H7 (cell line): Measurements from ENCODE around the gene PJA1. TPM values are rescaled to one million over a fixed set of nuclear protein-coding genes. Genes with fewer than 3 reads are reported as not detected.

Source experiments
- DNase-seq: peaks from one replicate; pipeline ENCODE4 v3.0.0; 2012
- H3K27me3 ChIP-seq: 2 replicates; pipeline ENCODE4 v1.6.0; 2011; ENCODE audit warnings: mild to moderate bottlenecking, low read length; ENCODE audit not compliant: control insufficient read depth, insufficient read depth
- H3K36me3 ChIP-seq: replicated peaks from 2 replicates; pipeline ENCODE4 v1.5.1; 2011; ENCODE audit warnings: low read length; ENCODE audit not compliant: control insufficient read depth, insufficient read depth
- H3K4me3 ChIP-seq: 2 replicates; pipeline ENCODE4 v1.5.1; 2011; ENCODE audit warnings: low read depth, mild to moderate bottlenecking, control low read depth, low read length, moderate library complexity; ENCODE audit not compliant: insufficient read depth
- total RNA-seq: library from RNA; depleted of rRNA; stranded (reverse); fragments of >200 nt; shearing (Covaris generic); gene quantifications from 2 replicates; pipeline ENCODE4 v1.2.3, GENCODE V29; 2014

Gene PJA1
- total RNA-seq, 1 experiment from 2014 or later, result 110 TPM

DNA sequence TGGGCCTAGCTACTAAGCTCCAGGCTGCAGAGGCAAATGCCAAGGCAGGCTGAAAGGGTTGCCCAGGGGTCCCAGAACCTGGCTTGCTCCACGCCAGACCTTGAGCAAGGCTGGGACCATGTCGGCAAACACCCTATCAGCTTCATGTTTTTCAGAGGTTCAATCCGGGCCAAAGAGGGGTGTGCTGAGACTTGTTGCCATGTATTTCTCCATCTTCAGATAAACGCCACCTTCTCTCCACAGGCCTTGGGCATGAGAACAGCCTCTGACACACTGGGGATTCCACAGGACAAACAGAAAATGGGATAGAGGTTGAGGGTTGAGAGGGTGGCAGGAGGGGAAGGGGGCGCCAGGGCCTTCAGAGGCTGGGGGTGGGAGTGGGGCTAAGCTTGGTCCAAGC lies 8.6 kb downstream of the PJA1 start:
- Histone ChIP-seq H3K36me3 (peaks cover 4% of the 10 kb centered on the region; the same call in 1 of the 2 replicates), H3K4me3 (no peak overlapping the region), H3K27me3 (no peaks in the 10 kb centered on the region)
- DNase-seq, result no peak

DNA sequence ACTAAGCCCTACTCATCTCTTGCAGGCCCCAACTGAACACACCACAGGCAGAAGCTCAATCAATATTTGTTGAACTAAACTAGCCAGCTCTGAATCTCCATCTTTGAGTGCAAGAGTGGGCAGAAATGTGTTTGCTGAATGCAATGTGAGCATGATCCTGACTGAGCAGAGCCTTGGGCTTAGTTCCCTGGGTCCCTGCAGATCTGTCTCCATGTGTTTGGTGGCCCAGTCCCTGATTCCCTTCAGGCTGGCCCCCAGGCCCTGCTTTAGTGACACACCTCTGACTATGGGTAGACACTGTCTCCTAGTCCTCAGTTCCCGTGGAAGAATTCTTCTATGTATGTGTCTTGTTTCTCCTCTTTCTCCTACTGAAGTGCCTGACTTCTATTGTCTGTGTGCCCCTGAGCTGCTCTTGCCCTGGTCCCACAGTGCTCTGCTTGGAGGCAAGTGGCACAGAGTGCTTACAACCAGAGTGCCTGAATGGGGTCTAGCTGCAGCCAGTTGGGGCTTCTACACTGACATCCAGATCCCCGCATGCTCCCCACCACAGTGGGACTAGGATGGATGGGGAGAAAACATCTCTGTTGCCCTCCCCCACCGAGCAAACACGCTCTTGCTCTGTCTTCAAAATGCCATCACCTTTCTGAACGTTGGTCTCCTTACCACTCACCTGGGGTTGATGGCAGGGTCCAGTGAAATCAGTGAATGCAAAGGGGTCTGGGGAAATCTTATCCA lies 9.3 kb downstream of the PJA1 start:
- no peaks in the 10 kb centered on the region for H3K27me3 ChIP-seq
- H3K4me3 ChIP-seq, result no peak overlapping the region
- no peak for DNase-seq
- no peaks in the 10 kb centered on the region for H3K36me3 ChIP-seq

DNA sequence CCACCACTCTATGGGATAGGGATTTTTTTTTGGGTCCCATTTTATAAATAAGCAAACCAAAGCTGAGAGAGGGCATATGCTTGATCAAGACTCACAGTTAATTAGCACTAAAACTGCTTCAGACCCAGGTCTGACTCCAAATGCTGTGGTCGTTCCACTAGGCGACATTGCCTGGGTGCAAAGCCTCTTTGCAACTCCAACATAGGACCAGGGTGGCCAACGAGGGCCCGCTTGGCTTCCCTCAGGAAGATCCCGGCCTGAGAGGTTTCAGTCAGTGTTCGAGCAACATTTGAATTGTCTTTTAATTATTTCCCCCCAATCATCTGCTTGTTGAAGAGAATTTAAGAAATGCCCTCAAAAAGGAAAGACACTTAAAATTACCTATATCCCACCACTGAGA lies 11.2 kb downstream of the PJA1 start:
- no peaks in the 10 kb centered on the region for H3K36me3 ChIP-seq
- H3K27me3 ChIP-seq, result no peaks in the 10 kb centered on the region
- DNase-seq, result no peak
- H3K4me3 ChIP-seq, result no peak overlapping the region

DNA sequence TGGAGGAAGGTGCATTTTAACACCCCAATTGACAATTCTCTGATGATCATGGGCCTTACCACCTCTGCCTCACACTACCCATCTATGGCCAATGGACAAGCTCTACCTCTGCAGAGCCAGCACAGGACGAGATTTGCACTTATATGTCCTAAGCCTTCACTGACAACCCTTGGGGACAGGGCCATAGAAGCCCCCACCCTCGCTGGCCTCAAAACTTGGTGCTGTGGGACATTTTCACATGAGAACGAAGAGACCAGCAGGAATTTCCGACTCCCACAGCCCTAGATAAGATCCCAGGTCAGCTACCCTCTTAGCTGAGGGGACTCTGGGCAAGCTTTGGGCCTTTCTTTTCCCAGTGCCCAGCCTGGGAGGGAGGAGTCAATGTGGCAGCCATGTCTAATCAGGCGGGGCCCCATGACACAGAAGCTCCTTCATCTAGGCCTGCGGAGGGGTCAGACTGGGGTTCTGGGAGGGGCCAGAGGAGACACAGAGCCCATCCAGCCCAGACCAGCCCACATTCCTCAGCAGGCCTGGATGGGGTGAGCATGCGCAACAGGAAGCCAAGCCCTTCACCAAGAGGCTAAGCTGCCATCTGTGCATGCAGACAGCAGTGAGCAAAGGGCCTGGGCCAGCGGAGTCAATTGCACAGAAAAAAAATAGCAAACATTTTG lies 12.1 kb downstream of the PJA1 start:
- Histone ChIP-seq H3K27me3 (no peaks in the 10 kb centered on the region), H3K36me3 (no peaks in the 10 kb centered on the region), H3K4me3 (no peak overlapping the region)
- DNase-seq, result peak; percentile 74

DNA sequence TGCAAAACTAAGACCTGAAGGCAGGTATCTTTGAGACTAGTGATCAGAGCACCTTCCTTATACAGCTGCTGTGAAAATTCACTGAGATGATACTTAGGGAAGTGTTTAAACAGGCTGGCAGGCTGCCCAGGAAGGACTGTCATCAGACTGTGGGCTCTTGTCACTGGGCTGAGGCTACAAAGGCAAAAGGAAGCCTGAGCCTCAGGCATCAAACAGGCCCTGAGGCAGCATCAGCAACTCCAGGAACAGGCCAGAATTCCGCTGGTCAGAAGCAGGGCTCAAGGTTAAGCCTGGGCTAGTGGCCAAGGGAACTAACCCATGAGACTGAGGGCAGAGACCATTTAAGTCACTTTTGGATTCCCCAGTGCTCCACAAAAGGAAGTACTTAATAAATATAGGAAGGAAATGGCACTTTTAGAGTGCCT lies 12.8 kb downstream of the PJA1 start:
- Histone ChIP-seq H3K27me3 (no peaks in the 10 kb centered on the region), H3K36me3 (no peaks in the 10 kb centered on the region), H3K4me3 (no peak overlapping the region)
- DNase-seq, result no peak

DNA sequence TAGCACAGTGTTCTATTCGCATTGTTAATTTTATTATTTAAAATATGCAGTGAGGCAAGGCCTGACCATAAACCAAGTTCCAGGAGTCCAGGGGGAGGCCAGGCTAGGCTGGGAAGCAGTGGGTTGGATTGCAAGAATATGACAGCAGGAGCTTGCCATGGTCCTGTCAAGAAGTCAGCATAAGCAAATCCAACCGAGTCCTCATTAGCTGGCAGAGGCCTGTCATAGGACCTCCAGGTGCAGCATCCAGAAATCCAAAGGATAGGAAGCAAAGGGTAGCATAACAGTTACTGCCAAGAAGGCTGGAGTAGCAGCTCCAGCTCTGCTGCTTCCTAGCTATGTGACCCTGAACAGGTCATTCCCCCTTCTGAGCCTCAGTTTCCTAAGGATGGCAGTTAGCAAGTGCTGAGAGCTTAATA lies 13.4 kb downstream of the PJA1 start:
- DNase-seq, result no peak
- H3K36me3 ChIP-seq, result no peaks in the 10 kb centered on the region
- no peak overlapping the region for H3K4me3 ChIP-seq
- H3K27me3 ChIP-seq, result no peaks in the 10 kb centered on the region

DNA sequence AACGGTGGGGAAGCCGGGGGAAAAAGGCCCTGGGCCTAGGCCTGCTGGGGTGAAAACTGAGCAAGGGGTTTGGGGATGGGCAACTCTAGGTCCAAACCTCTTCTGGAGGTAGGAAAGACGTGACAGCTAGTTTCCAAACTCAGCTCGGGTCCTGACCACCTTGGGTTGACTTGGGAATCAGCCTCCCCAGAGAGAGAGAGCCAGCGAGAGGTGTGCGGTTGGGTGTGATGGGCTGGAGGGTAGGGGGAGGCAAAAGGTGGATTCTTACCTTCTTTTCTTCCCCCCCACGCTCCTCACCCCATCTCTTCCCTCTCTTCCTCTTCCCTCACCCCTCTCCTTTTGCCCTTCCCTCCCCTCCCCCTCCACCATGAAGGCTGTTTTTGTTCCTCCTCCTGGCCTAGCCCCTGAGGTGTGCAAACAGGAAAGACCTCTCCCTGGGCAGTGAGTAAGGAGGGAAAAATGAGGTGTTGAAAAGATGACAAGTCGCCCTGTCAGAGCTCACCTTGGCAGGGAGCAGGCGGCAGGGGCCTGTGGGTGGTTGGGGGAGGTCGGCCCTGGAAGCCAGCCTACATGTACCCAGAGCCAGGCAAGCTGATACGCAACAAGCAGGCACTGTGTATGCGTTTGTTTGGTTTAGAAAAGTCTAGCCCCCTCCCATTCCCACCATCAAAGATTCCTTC lies 14.8 kb downstream of the PJA1 start:
- H3K36me3 ChIP-seq, result no peaks in the 10 kb centered on the region
- DNase-seq, result peak; percentile 60
- H3K27me3 ChIP-seq, result no peaks in the 10 kb centered on the region
- H3K4me3 ChIP-seq, result peak overlapping the region; percentile 35

DNA sequence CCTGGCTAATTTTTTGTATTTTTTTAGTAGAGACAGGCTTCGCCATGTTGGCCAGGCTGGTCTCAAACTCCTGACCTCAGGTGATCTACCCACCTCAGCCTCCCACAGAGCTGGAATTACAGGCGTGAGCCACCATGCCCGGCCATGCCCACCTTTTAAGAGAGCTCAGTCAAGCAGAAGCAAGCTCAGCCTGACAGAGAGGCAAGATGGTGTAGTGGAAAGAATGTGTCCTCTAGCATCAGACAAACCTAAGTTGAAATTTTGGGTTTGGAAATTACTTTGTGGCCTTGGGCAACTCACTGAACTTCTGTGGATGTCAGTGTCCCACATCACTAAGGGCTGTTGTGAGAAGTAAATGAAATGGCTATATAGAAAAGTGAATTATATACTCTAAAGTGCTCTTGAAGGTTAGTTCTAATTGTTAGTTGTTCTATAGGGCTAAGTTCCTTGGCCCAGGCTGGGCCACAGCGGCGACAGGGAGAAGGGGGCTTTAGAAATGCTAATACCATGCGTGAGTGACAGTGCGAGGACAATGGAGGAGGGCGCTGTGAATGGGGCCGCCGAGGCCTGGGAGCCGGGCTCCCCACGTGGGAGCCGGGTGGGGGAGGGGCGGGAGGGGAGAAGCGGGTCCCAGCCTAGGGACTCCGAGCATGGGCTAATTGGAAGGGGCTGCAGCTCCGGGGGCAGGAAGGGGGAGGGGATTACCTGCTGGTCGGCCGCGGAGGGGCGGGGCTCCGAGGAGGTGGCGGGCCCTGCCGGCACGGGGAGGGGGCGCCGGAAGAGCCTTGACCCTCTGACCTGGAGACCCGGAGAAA lies 15.6 kb downstream of the PJA1 start:
- DNase-seq, result peak; percentile 90
- Histone ChIP-seq H3K4me3 (peak overlapping the region; percentile 35; the same call in 1 of the 2 replicates), H3K36me3 (no peaks in the 10 kb centered on the region), H3K27me3 (no peaks in the 10 kb centered on the region)

DNA sequence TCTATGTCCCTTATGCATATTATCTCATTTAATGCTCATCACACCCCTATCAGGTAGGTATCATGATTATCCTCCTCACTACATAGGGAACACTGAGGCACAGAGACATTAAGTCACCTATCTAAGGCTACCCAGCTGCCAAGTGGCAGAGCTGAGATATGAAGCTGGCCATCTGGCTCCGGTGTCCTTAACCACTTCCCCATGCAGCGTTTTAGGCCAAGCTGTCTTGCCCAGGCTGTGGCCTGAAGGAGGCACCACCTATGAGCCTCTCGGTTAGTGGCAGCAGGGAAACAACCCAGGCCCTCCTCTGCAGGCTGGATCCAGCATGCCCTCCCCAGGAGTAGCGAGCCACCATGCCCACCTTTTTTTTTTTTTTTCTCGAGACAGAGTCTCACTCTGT lies 16.3 kb downstream of the PJA1 start:
- Histone ChIP-seq H3K36me3 (no peaks in the 10 kb centered on the region), H3K4me3 (no peak overlapping the region), H3K27me3 (no peaks in the 10 kb centered on the region)
- no peak for DNase-seq

DNA sequence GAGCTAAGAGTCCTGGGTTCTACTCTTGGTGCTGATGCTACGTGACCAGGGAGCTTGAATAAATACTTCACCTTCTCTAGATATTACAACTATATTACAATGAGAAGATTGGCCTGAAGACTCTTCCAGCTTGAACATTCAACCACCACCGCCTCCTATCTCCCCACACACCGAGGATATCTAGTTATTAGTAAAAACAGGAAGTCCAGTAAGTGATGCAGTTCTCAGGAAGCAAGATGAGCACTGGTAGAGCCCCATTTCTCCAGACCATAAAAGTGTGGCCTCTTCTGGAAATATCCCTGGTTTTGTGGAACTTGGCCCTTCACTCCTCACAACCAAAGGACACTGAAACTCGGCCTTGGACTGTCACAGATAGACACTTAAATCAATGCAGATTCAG lies 18.5 kb downstream of the PJA1 start:
- H3K27me3 ChIP-seq, result no peaks in the 10 kb centered on the region
- H3K4me3 ChIP-seq, result no peak overlapping the region
- no peaks in the 10 kb centered on the region for H3K36me3 ChIP-seq
- DNase-seq, result no peak

DNA sequence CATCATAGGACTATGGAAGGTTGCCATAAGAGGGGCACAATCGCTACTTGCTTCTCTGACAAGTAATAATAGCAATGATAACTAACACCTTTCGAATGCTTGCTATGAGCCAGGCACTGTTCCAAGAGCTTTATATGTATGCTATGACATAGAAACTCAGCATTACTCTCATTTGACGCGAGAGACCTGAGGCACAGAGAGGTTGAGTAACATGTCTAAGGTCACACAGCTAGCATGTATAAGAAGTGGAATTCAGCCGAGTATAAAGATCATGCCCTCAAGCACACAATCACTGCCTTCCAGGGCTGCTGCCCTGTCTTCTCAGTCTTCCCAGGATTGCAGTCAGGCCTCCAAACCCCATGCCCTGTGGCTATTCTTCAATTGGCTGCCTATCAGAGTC lies 19.5 kb downstream of the PJA1 start:
- H3K36me3 ChIP-seq, result no peaks in the 10 kb centered on the region
- no peak overlapping the region for H3K4me3 ChIP-seq
- H3K27me3 ChIP-seq, result no peaks in the 10 kb centered on the region
- no peak for DNase-seq

DNA sequence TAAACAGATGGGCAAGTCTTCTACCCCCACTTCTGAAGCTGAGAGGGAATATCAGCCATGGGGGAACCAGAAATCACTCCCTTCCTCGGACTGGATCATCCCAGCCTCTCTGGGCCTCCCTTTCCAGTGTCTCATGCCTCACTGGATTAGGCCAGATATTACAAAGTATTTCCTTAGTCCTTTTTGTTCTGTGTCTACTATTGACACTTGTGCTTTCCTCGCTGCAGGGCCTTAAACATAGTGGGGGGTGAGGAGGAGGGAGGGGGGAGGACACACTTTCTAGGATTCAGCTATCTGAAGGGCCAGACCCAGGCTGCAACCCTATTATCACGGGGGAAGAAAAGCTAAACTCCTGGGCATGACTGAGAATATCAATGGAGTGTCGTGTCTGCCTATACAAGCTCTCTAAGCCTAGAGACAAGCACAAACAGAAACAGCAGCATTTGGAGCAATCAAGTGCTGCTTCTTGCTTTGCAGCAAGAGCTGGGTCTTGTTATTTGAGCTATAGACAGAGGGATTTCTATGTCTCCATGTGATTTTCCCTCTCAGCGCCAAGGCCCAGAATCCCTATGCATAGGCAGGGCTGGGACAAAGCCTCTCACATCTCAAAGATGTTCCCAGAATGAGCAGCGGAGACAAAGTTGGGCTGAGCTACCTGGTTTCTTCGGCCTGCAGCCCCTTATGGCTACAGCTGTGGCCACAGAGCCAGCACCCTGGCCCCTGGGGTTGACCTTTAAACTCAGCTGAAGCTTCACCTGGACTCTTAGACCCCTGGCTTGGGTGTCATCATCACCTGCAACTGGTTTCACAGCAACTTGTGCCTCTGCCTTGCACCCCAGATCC lies 20.2 kb downstream of the PJA1 start:
- Histone ChIP-seq H3K4me3 (no peak overlapping the region), H3K36me3 (no peaks in the 10 kb centered on the region), H3K27me3 (no peaks in the 10 kb centered on the region)
- no peak for DNase-seq

DNA sequence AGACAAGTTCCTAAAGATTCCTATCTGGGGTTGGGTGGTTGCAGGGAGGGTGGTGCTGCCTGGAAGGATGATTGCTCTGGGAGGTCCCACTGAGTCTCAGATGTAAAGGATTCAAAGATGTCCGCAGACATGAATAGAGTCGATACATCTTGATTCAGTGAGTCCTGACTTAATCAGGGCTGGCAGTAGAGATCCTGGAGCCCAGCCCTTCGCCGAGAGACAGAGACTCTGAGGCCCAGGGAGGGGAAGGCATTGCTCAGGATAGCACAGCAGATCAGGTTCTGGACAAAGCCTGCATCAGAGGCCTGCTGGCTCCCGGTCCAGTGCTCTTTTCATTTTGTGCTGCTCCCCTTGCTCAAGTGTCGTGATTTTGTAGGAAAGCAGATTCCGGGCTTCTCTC lies 21.7 kb downstream of the PJA1 start:
- no peak overlapping the region for H3K4me3 ChIP-seq
- H3K27me3 ChIP-seq, result no peaks in the 10 kb centered on the region

More for the DNA sequence above, 21.7 kb downstream of the PJA1 start:
- no peak for DNase-seq
- no peaks in the 10 kb centered on the region for H3K36me3 ChIP-seq
